ENCODE measurements around the gene DMWD.
"Not testable (repeated sequence)": the region's sequence is repeated elsewhere in the genome, so short reads cannot be mapped to it uniquely, and the experiment has no call there.

Gene DMWD

DNA sequence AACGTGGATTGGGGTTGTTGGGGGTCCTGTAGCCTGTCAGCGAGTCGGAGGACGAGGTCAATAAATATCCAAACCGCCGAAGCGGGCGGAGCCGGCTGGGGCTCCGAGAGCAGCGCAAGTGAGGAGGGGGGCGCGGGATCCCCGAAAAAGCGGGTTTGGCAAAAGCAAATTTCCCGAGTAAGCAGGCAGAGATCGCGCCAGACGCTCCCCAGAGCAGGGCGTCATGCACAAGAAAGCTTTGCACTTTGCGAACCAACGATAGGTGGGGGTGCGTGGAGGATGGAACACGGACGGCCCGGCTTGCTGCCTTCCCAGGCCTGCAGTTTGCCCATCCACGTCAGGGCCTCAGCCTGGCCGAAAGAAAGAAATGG is 22.8 kb downstream of the DMWD start:
- peak in 1 of 2 donors; percentile 33 for DNase-seq (ENCODE audit: low read depth in 2 of 2)

DNA sequence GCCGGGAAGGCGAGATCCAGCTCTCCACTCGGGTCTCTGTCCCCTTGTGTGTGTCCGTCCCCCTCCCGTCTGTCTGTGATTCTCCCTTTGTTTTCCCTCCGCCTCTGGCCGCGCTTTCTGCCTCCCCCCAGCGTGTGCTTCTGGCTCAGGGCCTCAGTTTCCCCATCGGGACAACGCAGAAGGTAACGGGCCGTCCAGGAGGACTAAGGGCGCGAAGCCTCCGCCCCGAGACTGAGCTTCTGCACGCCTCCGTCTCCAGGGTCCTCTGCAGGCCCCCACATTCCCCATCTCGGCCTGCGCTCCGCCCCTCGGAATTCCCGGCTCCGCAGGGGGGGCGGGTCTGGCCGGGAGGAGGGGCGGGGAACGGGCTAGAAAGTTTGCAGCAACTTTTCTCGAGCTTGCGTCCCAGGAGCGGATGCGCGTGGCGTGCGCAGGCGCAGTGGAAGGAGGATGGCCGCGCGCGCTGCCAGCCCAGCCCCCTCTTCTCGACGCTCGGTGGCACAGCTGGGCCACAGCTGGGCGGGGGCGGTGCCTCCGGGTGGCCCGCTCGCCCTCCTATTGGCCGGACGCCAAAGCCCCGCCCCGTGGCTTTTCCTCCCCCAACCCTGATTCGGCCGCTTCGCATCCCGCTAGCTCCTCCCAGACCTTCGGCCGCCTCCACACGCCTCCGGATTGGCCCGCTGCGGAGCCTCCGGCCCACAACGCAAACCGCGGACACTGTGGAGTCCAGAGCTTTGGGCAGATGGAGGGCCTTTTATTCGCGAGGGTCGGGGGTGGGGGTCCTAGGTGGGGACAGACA is 23.5 kb downstream of the DMWD start, which contains the start of gene SIX5:
SIX5 (minus strand) TSS at position 269 of the 799 bp plus-strand sequence. CDS start 408 bp downstream, outside the sequence.
- peak; percentile 83 to 91 for DNase-seq (ENCODE audit: low read depth in 2 of 2)

DNA sequence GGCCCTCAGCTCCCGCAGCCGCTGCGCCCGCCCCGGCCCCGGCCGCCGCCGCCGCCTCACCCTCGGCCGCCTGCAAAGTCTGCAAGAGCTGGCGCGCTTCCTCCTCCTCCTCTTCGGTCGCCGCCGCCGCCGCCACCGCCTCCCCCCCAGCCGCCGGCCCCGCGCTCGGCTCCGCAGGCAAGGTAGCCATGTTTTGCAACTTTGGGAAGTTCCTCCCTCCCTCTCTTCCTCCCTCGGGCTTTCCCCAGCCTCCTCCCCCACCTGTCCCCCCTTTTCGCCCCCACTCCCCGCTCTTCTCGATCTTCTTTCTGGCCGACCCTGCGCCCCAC is 24.0 kb downstream of the DMWD start:
- DNase-seq (ENCODE audit: low read depth in 2 of 2) = peak in 1 of 2 donors; percentile 37

DNA sequence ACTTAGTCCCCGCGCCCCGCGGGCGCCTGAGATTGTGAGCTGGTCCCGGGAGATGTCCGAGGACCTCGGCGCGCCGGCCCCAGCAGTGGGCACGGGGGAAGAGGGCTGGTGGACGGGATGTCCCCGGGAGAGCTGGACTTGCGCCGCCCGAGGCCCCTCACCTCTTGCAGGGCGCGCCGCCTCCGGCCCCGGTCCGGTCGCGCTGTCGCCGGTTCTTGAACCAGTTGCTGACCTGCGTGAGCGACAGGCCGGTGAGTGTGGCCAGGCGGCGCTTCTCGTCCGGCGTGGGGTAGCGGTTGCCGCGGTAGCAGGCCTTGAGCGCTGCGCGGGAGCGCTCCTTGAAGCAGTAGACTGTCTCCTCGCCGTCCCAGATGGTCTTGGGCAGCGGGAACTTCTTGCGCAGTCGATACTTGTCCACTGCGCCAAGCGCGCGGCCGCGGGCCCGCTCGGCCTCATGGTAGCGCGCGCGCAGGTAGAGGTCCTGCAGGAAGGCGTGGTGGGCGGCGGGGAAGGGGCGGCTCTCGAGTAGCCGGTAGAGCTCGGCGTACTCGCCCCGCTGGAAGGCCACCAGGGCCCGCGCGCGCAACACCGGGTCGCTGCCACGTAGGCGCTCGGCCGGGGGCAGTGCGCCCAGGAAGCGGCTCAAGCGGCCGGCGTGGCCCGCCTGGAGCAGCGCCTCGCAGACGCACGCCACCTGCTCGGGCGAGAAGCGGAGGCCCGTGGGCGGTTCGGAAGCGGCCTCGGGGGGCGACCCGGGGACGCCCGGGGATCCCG is 24.6 kb downstream of the DMWD start:
- no peak for DNase-seq (ENCODE audit: low read depth in 2 of 2)

DNA sequence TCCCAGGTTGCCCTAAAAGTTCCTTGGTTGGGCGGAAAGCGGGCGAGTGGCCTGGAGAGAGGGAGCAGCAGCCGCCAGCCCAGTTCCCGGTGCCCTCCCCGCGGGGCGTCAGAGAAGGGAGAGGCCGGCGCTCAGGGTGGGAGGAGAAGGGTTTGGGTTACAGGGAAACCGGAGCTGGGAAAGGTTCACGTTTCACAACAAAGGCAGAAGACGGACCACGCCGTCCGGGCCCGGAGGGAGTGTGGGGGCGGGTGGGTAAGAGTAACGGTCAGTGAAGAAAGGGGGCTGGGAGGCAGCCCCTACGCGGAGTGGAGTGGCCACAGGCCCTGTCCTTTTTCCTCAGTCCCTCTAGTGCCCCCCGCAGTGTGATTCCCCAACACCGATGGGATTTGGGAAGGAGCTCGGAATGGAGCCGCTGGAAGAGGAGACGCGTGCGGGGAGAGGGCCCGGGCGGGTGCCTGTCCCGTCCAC is 25.2 kb downstream of the DMWD start:
- no peak for DNase-seq (ENCODE audit: low read depth in 2 of 2)

DNA sequence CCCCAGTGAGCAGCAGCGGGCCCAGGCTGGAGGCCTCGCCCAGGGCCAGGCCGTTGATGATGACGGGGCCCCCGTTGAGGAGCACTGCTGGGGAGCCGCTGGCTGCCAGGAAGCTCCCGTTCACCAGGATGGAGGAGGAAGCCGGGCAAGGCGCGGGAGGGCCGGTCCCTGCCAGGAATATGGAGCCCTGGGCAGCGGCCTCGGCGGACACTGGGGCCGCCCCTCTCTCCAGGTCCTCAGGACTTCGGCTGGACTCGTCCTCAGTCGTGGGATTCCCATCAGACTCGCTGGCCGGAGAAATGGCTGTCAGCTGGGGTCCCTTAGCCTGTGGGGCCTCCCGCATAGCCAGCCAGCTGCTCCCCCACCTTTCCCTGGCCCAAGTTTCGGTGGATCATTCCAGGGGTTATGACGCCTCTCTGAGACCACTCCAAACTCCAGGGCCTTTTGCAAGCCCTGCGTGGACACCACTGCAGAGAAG is 25.7 kb downstream of the DMWD start:
- DNase-seq (ENCODE audit: low read depth in 2 of 2) = no peak

DNA sequence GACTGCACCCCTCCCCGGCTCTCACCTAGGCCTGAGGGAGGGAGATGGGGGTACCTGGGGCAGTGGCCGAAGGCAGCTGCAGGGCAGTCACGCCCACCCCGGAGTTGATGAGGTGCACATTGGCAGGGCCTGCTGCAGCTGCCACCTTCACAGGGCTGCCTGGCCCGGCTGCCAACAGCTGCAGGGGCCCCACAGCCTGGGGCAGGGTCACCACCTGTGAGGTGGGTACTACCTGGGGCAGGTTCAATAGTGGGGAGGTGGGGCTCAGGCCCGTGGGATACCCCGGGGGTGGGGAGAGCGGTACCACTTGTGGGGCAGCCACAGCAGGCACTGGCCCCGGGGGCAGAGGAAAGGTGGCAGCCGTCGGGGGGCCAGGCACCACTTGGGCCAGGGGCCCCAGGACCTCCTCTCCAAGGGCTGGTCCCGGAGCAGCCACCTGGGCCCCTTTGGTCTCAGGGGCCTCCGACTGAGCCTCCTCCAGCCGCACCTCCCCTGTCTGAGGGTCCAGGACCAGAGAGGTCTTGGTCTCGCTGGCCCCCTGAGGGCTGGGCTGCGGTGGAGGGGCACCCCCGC is 26.3 kb downstream of the DMWD start:
- DNase-seq (ENCODE audit: low read depth in 2 of 2) = no peak

DNA sequence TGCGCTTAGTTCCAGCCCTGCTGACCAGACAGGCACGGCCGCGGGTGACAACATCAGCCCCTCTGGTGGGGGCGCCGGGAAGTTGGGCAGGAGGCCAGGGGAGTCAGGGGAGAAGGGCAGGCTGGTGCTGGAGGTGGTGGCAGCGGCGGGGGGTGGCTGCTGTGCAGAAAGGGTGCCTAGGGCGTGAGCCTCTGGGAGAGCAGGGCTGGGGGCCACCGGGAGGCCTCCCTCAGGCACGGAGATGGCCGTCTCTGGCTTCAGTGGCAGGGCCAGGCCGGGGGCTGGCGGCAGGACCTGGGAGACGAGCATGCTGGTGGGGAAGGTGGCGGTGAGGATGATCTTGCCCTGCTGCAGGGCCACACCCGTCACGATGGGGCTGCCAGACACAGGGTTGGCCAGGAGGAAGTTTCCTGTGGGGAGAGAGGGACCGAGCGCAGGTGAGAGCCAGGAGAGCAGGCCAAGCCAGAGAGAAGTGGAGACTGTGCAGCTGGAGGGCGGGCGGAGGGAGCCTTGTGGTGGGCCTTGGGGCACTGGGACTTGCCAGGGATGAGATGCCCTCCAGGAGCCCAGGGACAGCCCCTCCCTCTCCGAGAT is 26.8 kb downstream of the DMWD start:
- DNase-seq (ENCODE audit: low read depth in 2 of 2) = no peak

DNA sequence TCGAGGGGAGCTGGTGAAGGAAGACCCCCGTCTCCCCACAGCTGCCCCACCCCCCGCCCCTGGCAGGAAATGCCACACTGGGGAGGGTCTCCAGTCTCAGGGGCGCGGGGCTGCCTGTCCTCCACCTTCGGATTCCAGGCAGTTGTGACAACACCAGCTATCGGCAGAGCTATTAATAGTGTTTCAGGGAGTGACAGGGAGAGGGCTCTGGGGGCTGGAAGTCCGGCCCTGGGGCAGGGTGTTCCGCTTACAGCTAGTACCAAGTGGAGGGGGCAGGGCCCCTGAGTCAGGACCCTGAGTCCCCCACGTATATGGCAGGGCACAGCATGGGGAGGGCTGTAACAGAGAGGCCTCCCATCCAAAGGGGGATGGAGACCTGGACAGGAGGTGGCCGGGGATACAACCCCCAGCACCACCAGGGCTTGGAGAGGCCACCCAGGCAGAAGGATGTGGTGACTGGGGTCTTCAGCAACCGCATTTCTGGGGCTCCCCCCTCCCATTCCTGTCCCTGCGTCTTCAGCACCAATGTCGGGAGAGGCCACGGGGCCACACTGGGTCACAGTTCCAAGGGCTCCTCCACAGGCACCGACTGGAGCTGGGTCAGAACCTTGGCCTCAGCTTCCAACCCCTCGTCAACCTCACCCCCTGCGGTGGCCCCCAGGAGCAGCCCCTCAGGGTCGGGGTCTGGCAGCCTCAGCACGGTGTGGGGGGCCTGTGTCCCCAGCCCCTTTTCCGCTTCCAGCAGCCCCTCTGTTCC is 27.5 kb downstream of the DMWD start:
- DNase-seq (ENCODE audit: low read depth in 2 of 2) = no peak

DNA sequence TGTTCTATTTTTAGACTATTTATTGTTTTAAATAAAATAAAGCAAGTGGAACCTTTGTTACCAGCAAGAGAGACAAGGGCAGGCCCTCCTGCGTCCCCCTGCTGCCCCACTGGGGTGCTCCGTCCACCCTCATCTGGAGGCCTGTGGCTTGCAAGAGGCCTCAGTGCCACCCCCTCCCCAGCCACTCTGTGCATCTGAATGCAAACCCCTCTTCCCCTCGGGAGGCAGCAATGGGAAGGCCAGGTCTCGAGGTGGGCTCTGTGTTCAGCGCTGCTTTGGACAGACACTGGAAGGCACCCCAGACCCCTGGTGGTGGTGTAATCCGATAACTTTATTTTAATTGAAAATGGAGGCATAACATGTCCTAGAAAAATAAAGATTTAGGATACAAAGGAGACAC is 28.2 kb downstream of the DMWD start:
- no peak for DNase-seq (ENCODE audit: low read depth in 2 of 2)

DNA sequence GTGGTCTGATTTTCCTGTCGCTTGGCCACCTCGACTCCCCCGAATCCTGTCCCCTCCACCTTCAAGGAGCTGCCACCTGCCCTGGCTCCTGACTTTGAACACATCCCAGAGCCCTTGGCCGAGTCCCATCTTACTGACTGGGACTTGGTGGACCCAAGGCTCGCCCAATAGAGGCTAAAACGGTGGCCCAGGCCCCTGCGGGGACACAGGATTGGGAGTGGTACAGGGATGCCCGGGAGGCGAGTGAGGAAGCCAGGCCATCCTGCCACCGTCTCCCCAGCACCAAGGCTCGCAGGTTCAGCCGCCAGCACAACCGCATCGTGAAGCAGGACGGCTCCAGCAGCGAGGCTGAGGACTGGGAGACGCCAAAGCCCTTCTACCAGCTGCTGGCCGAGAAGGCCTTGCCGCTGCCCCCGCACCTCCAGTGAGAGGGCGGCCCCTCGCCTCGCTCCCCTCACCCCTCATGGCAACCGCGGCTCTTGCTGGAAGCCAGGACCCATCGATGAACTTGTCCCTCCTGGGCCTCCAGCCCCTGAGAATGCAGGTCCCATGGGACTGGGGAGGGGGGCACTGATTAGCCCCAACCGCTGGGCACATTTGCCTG is 28.9 kb downstream of the DMWD start:
- no peak for DNase-seq (ENCODE audit: low read depth in 2 of 2)

DNA sequence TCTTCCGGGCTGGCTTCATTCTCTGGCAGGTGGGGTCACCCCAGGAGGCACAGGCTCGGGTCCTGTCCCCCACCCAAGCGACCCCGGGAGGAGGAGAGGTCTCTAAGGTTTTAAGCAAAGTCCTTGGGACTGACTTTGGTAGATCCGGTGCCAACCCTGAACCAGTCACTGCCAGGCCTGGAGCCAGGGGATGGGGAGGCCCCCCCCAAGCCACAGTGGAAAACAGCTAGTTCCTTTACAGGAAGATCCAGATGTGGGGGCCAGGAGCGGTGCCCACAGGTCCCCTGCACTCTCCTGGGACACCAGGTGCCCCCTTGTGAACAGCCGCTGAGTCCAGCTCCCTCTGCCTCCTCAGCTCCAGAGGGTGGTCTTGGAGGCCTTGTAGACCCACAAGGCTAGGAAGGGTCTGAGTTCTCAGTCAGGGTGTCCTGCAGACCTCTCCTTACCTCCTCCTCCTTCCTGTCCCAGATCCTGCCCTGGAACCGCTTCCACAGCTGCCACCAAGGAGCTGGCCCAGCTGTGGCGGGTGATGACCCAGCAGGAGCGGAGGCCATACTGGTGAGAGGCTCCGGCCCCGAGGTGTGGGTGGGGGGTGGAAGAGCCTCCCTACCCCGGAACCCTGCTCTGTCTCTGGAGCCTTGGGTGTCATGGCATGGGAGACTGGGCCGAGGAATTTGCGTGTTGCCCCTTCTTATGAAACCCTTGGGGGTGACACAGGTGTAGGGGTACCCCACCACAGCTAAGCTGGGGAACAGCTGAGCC is 29.6 kb downstream of the DMWD start:
- no peak for DNase-seq (ENCODE audit: low read depth in 2 of 2)

DNA sequence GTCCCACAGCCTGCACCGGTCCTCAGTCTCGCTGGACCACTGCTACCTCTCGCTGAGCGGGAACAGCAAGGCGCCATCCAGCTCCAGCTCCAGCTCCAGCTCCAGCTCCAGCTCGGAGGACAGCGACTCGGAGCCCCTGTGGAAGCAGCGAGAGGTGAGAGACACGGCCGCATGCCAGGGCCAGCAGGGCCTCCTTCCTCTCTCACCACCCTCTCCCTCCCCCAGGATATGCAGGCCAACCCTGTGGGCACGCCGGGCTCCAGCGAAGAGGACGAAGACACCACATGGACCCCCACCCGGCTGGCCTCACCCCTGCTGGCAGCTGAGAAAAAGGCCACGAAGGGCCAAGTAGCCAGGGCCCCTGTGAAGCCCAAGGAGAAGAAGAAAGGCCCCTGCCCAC is 30.9 kb downstream of the DMWD start:
- DNase-seq (ENCODE audit: low read depth in 2 of 2) = no peak

DNA sequence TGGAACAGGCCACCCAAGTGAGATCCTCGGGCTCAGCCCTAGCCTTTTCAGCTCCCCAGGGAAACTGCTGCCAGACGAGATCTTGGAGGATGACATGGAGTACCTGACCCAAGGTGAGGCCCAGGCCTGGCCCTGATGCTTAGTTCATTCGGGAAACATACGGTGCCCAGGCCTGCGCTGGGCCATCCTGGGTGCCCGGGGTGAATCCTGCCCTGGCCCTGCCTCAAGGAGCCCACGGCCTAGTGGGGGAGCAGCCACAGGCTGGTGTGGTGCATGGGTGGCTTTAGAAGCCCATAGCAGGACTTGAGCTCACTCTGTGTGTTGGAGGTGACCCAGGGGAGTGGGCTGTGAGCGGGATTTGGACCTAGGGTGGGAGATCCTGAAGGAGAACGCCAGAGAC is 33.7 kb downstream of the DMWD start:
- DNase-seq (ENCODE audit: low read depth in 2 of 2) = no peak

DNA sequence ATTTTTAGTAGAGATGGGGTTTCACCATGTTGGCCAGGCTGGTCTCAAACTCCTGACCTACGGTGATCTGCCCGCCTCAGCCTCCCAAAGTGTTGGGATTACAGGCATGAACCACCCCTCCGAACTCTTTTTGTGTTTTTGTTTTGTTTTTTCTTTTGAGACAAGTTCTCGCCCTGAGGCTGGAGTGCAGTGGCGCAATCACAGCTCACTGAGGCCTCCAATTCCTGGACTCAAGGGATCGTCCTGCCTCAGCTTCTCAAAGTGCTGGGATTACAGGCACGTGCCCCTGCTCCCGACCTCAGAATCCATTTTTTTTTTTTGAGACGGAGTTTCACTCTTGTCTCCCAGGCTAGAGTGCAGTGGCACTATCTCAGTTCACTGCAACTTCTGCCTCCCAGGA is 35.0 kb downstream of the DMWD start:
- no peak for DNase-seq (ENCODE audit: low read depth in 2 of 2)

DNA sequence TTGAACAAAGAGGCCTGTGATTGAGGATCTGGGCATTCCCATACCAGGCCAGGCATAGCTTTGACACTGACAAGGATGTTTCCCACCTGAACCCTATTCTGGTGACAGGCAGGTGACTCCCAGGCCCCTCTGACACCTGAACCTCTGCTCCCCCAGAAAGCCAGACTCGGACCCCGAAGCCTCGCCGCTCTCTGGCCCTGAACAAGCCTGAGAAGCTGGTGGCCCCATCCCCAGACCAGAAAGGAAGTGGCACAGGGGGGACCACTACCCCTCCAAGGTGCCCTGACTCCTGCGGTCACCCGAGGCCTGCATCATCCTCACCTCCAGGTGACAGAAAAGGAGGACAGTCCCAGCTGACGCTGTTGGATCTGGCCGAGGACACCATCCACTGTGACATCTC is 38.3 kb downstream of the DMWD start:
- no peak for DNase-seq (ENCODE audit: low read depth in 2 of 2)

DNA sequence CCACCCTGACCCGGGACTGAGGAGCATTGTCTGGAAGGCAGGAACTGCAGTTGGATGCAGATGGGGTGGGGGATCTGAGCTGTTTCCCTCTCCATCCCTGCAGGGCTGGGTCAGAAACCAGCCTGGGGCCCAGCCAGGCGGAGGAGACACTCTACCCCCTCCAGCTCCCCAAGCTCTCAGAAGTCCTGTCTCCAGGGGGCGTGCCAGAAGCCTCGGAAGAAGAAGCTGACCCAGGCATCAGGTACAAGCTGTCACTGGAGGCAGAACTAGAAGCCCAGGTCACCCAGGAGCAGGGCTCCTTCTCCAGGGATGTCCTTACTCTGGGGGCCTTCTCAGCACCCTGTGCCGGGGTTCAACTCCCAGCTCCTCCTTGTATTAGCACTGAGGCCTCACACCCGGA is 39.1 kb downstream of the DMWD start:
- DNase-seq (ENCODE audit: low read depth in 2 of 2) = no peak

DNA sequence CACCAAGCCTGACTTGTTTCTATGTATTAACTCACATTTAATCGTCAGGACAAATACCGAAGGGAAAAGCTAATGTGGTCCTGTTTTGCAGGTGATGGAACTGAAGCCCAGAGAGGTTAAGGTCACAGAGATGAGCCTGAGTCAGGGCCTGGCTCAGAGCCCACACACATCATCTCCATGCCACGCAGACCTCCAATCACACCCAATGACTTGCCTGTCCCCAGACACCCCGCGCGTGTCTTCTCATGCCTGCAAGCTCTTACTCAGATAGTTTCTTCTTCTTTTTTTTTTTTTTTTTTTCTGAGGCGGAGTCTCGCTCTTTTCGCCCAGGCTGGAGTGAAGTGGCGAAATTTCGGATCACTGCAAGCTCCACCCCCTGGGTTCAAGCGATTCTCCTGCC is 40.0 kb downstream of the DMWD start:
- DNase-seq (ENCODE audit: low read depth in 2 of 2) = no peak

DNA sequence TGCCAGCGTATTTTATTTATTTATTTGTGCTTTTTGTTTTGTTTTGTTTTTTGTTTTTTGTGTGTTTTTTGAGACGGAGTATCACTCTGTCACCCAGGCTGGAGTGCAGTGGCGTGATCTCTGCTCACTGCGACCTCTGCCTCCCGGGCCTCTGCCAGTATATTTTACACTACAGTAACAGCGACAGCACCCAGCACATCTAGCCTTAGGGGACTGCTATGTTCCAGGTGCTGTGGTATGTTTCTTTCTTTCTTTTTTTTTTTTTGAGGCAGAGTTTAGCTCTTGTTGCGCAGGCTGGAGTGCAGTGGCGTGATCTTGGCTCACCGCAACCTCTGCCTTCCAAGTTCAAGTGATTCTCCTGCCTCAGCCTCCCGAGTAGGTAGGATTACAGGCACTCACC is 41.2 kb downstream of the DMWD start:
- not testable (repeated sequence) for DNase-seq (ENCODE audit: low read depth in 2 of 2)

DNA sequence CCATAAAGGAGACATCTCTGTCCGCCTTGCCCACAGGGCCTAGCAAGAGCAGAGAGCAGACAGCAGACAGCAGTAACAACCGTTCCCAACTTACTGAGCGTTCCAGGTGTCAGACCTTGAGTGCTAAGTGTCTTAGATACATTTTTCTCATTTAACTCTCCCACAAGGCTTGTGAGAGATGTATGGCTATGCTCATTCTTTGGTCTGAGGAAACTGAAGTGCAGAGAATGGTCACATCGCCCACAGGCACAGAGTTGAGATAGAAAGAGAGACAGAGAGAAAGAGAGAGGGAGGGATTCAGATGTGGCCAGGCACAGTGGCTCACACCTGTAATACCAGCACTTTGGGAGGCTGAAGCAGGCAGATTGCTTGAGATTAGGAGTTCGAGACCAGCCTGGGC is 45.1 kb downstream of the DMWD start:
- DNase-seq (ENCODE audit: low read depth in 2 of 2) = no peak

Data from stimulated activated CD8-positive, alpha-beta memory T cell treated with anti-CD3 and anti-CD28 coated beads, Interleukin-7, amount 100 ng/mL, for 4 hours (primary cell).